ENCODE measurements around the gene MED12. TPM values are rescaled to one million over a fixed set of nuclear protein-coding genes. Genes with fewer than 3 reads are reported as not detected.

Gene MED12
- total and polyA plus RNA-seq, 2 of the 8 experiments (the other 6 are each of a cell fraction or from before 2014, with no cell fraction given): 19.4 to 48.9 TPM

DNA sequence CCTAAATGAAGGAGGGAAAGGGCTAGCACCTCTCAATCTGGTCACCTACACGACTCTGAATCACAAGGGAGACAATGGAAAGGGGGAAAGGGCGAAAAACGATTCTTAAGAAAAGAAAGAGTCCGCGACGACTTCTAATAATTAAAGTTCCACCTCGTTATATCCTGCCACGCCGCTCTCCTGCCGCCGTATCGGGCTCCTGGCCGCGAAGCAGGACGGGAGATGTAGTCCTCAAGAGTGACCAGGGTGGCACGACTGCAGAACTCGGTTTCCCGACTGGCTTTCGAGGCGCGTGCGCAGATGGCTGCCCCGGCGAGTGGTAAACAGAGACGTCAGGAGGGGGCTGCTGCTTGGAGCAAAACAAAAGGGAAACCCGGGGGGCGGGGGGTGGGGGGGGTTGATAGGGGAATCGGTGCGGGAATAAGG lies 22.8 kb upstream of the MED12 start, which contains the start of gene FOXO4:
Gene FOXO4, plus strand, starts transcription at position 297 of the 426 bp plus-strand sequence. CDS start 678 bp downstream, outside the sequence.
- Histone ChIP-seq H3K4me1 (replicated peaks in 1 of 4; ENCODE audit: control insufficient read depth in 3 of 4, insufficient read depth in 4 of 4, low read length in 3 of 4) (peaks cover 7 to 13% (median 11%) of the 10 kb centered on the region in 4 experiments), H3K14ac (ENCODE audit: insufficient read length) (no peak within 1 kb of the TSS), H2BK5ac (ENCODE audit: low read depth, low read length) (no peak within 1 kb of the TSS), H3K23ac (ENCODE audit: insufficient read length) (no peak within 1 kb of the TSS), H4K8ac (ENCODE audit: extremely low read depth, insufficient read depth, low read length) (no peak within 1 kb of the TSS; the same call in 1 of the 2 replicates), H3K79me1 (ENCODE audit: low read depth, low read length) (no peaks in the 10 kb centered on the region; the same call in 1 of the 2 replicates), H3K56ac (replicated peaks; ENCODE audit: insufficient read length, low read depth, low read length) (no peak within 1 kb of the TSS), H2BK20ac (ENCODE audit: low read length) (no peak within 1 kb of the TSS), H2AK5ac (ENCODE audit: low read depth, low read length) (no peak within 1 kb of the TSS), H3K4me3 (ENCODE audit: extremely low read depth in 1 of 4, insufficient read depth in 2 of 4, low read depth in 3 of 4, low read length in 4 of 4) (peak within 1 kb of the TSS; percentile 68 to 78 (median 73)), H3K27ac (ENCODE audit: low read depth, low read length) (peak within 1 kb of the TSS; percentile 34; the same call in 1 of the 2 replicates), H4K5ac (ENCODE audit: insufficient read length, low read depth, low read length) (no peak within 1 kb of the TSS), H3K23me2 (ENCODE audit: low read depth, low read length) (peaks cover 8% of the 10 kb centered on the region), H2BK15ac (ENCODE audit: low read length) (no peak within 1 kb of the TSS), H3K18ac (ENCODE audit: extremely low read depth, low read length) (peak within 1 kb of the TSS; percentile 71), H3K9ac (replicated peaks in 1 of 4; ENCODE audit: extremely low read depth in 1 of 4, low read depth in 3 of 4, low read length in 3 of 4) (peak within 1 kb of the TSS; percentile 20 to 78 (median 42); a peak in 6 of 7 replicates), H3K9me3 (ENCODE audit: insufficient read depth in 2 of 2, low read depth in 1 of 2, low read length in 1 of 2) (no peaks in the 10 kb centered on the region), H3K36me3 (ENCODE audit: control insufficient read depth in 2 of 4, insufficient read depth in 4 of 4, low read length in 3 of 4) (no peaks in the 10 kb centered on the region), H4K91ac (replicated peaks; ENCODE audit: insufficient read length, low read length) (no peak within 1 kb of the TSS), H3K79me2 (ENCODE audit: control insufficient read depth in 1 of 2, insufficient read depth in 2 of 2, low read length in 2 of 2) (peaks cover 0 to 8% of the 10 kb centered on the region in 2 experiments; a peak in 2 of 4 replicates), H3K4ac (replicated peaks; ENCODE audit: insufficient read length, low read depth, low read length) (no peak within 1 kb of the TSS), H2AFZ (ENCODE audit: low read length) (peak within 1 kb of the TSS; percentile 95; the same call in 1 of the 2 replicates), H3K27me3 (replicated peaks in 1 of 4; ENCODE audit: control insufficient read depth in 3 of 4, extremely low read depth in 1 of 4, insufficient read depth in 3 of 4, low read length in 3 of 4) (peaks cover 0 to under 1% (median 0%) of the 10 kb centered on the region in 4 experiments; a peak in 1 of 7 replicates), H2BK12ac (ENCODE audit: low read depth, low read length) (no peak within 1 kb of the TSS), H3K4me2 (ENCODE audit: insufficient read depth in 1 of 2, low read depth in 2 of 2, low read length in 2 of 2) (peak within 1 kb of the TSS; percentile 82 to 95), H2BK120ac (replicated peaks; ENCODE audit: low read depth, low read length) (no peak within 1 kb of the TSS), H4K20me1 (replicated peaks in 1 of 2; ENCODE audit: control insufficient read depth in 1 of 2, insufficient read depth in 2 of 2, low read length in 2 of 2) (peaks cover 0 to 2% of the 10 kb centered on the region in 2 experiments)
- POLR2A ChIA-PET (ENCODE audit: partially characterized antibody): interaction anchor here (0.9 to 1.4 kb wide), 4 partner anchors 9 to 52 kb away, joined by 3 to 4 read pairs (median 3); partner anchors contain the start of gene MED12
- DNase-seq (ENCODE audit: low read depth in 1 of 2, low spot score in 2 of 2) (peak; percentile 69 to 89), FAIRE-seq (peak; percentile 7)
- 0% methylated on average over 9 of the region's 29 CpGs; no CpG with 5 or more reads in 1 of the 2 experiments for WGBS, 2 experiments (ENCODE audit: extremely low coverage in 1 of 2, insufficient coverage in 1 of 2, insufficient read length in 1 of 2, insufficient replicate concordance in 2 of 2, low coverage in 1 of 2, low lambda C conversion rate in 2 of 2, missing lambda C conversion rate in 1 of 2)
- CTCF ChIA-PET (ENCODE audit: partially characterized antibody): interaction anchor here (1.6 kb wide), 1 partner anchor 33 kb away, joined by 5 read pairs; no protein-coding TSS in a partner anchor
- TF ChIP-seq TBP (IDR thresholded peaks at IDR 0.05; ENCODE audit: low read depth, low read length) (no peak), JUN (IDR thresholded peaks at IDR 0.05; ENCODE audit: low read depth, low read length) (no peak), USF2 (IDR thresholded peaks at IDR 0.05; ENCODE audit: low read length) (no peak), CREB1 (IDR thresholded peaks at IDR 0.05) (peak; percentile 13; the same call in 1 of the 2 replicates), BRCA1 (IDR thresholded peaks at IDR 0.05; ENCODE audit: low read depth, low read length) (no peak), ATF2 (IDR thresholded peaks at IDR 0.05; ENCODE audit: low read length) (no peak), YY1 (IDR thresholded peaks at IDR 0.05; ENCODE audit: low read depth, low read length) (no peak), SRF (IDR thresholded peaks at IDR 0.05; ENCODE audit: low read depth, low read length) (no peak), PHF8 (conservative IDR thresholded peaks at IDR 0.05; ENCODE audit: low read depth, low read length) (no peak), CTBP2 (IDR thresholded peaks at IDR 0.05; ENCODE audit: borderline replicate concordance, insufficient read depth, insufficient read length, low read length) (no peak)

Measured in H1 (cell line).